Aorta (tissue), 5 donors: ENCODE data around the gene DLK1. TPM values are rescaled to one million over a fixed set of nuclear protein-coding genes. Genes with fewer than 3 reads are reported as not detected.

Experiments used
- ATAC-seq: fragments of 200-7000 bp; cut with Tn5 transposase; one replicate; pipeline ENCODE4 v1.9.1; 2022; ENCODE audit warnings: moderate library complexity; ENCODE audit not compliant: low FRiP score
- DNase-seq, 2 donors: peaks; one replicate each; pipeline ENCODE4 v3.0.0-alpha.2; 2020
- H3K27ac ChIP-seq, 2 donors: one replicate each; pipeline ENCODE4 v1.5.1; 2013; ENCODE audit warnings: low read length in 2 of 2, mild to moderate bottlenecking in 2 of 2, moderate library complexity in 2 of 2, control low read depth in 1 of 2, inconsistent platforms in 1 of 2, low read depth in 1 of 2
- H3K27me3 ChIP-seq, 2 donors: one replicate each; pipeline ENCODE4 v1.6.1; 2013; ENCODE audit warnings: control low read depth in 1 of 2, low read length in 1 of 2, mild to moderate bottlenecking in 1 of 2, moderate library complexity in 1 of 2; ENCODE audit not compliant: insufficient read depth in 2 of 2, control insufficient read depth in 1 of 2
- H3K36me3 ChIP-seq, 2 donors: one replicate each; pipeline ENCODE4 v1.6.1; 2013; ENCODE audit warnings: control low read depth in 1 of 2, low read length in 1 of 2, mild to moderate bottlenecking in 1 of 2; ENCODE audit not compliant: insufficient read depth in 2 of 2, control insufficient read depth in 1 of 2
- H3K4me1 ChIP-seq, 2 donors: one replicate each; pipeline ENCODE4 v1.6.1; 2013; ENCODE audit warnings: low read length in 2 of 2, control low read depth in 1 of 2, mild to moderate bottlenecking in 1 of 2, moderate library complexity in 1 of 2; ENCODE audit not compliant: insufficient read depth in 2 of 2, control insufficient read depth in 1 of 2
- H3K4me3 ChIP-seq, 2 donors: one replicate each; pipeline ENCODE4 v1.5.1; 2013; ENCODE audit warnings: low read length in 2 of 2, control low read depth in 1 of 2, mild to moderate bottlenecking in 1 of 2
- H3K9me3 ChIP-seq: one replicate; pipeline ENCODE4 v1.6.1; 2013; ENCODE audit warnings: mild to moderate bottlenecking, low read length; ENCODE audit not compliant: control insufficient read depth
- WGBS, 2 donors: extraction: QIAGEN DNeasy Blood & Tissue Kit; methylation state at CpG; one replicate each; pipeline ENCODE4 v1.1.7; 2013; 5-methylcytosine and 5-hydroxymethylcytosine counted together
- intact Hi-C, 2 donors: fragments of 100-400 bp; cut with DNase I; formaldehyde crosslinking; loops; one replicate each; pipeline versions ENCODE4 v1.14.2 to v1.15.0; 2022
- polyA plus RNA-seq, 2 donors: library from polyadenylated mRNA; stranded (reverse); fragments of 200-250 nt; gene quantifications; one replicate each; pipeline ENCODE4 v1.2.3, GENCODE V29; 2013
- total RNA-seq, 2 donors: library from RNA; stranded (reverse); fragmentation: NEBNext Ultra II Directional; extraction: Animal tissue kit (Norgen Biotek cat#: 25700); gene quantifications; one replicate each; pipeline ENCODE4 v1.2.1, GENCODE V29; 2021
- donor health status: healthy with polysubstance abuse.
- donor health status: Bipolar disorder and iron deficiency.
- donor health status: DM: no; HTN: no; CAD: no.
- donor health status: DM: no; HTN: no; CAD: no.
- donor health status: DM: yes; HTN: yes; CAD: no.

DLK1 gene
- total and polyA plus RNA-seq, 4 donors: 0.13 TPM; not detected in 3

GRCh38 chr14:100784523-100785337 lies 58.0 kb downstream of the DLK1 start:
- Histone ChIP-seq H3K9me3 (no peaks in the 10 kb centered on the region), H3K4me3 (no peak overlapping the region), H3K36me3 (no peaks in the 10 kb centered on the region), H3K4me1 (no peaks in the 10 kb centered on the region), H3K27ac (no peak overlapping the region), H3K27me3 (no peaks in the 10 kb centered on the region)
- intact Hi-C loops: no loop called here
- DNase-seq (peak in 1 of 2 donors; percentile 53), ATAC-seq (no peak)
- WGBS, 2 donors: 86 to 89% methylated on average over 11 of the region's 11 CpGs

GRCh38 chr14:100785338-100785615 lies 58.6 kb downstream of the DLK1 start:
- no peak overlapping the region for H3K4me3 ChIP-seq
- no peaks in the 10 kb centered on the region for H3K27me3 ChIP-seq
- H3K9me3 ChIP-seq: no peaks in the 10 kb centered on the region
- peak; percentile 37 for ATAC-seq
- no peak overlapping the region for H3K27ac ChIP-seq
- DNase-seq: peak in 1 of 2 donors; percentile 26
- WGBS, 2 donors: 89 to 90% methylated on average over 4 of the region's 4 CpGs
- H3K36me3 ChIP-seq: no peaks in the 10 kb centered on the region
- H3K4me1 ChIP-seq: no peaks in the 10 kb centered on the region
- intact Hi-C loops: no loop called here

- intact Hi-C loops: no loop called here
- H3K27ac ChIP-seq: no peak overlapping the region
- no peak overlapping the region for H3K4me3 ChIP-seq
- H3K27me3 ChIP-seq: no peaks in the 10 kb centered on the region
- DNase-seq (peak in 1 of 2 donors; percentile 33), ATAC-seq (no peak)
- no peaks in the 10 kb centered on the region for H3K9me3 ChIP-seq
- no peaks in the 10 kb centered on the region for H3K4me1 ChIP-seq
- WGBS, 2 donors: 93 to 96% methylated on average over 7 of the region's 7 CpGs
- no peaks in the 10 kb centered on the region for H3K36me3 ChIP-seq
Observed at GRCh38 chr14:100785626-100786025, 58.9 kb downstream of the DLK1 start.

- no peaks in the 10 kb centered on the region for H3K4me1 ChIP-seq
- DNase-seq (peak in 1 of 2 donors; percentile 54), ATAC-seq (no peak)
- intact Hi-C loops: no loop called here
- no peaks in the 10 kb centered on the region for H3K36me3 ChIP-seq
- H3K9me3 ChIP-seq: no peaks in the 10 kb centered on the region
- H3K27ac ChIP-seq: no peak overlapping the region
- H3K4me3 ChIP-seq: no peak overlapping the region
- WGBS, 2 donors: 29 to 39% methylated on average over 11 of the region's 11 CpGs
- H3K27me3 ChIP-seq: no peaks in the 10 kb centered on the region
Observed at GRCh38 chr14:100786131-100786530, 59.4 kb downstream of the DLK1 start.

GRCh38 chr14:100786576-100787219 lies 60.0 kb downstream of the DLK1 start:
- 62 to 66% methylated on average over 11 of the region's 11 CpGs for WGBS, 2 donors

GRCh38 chr14:100787659-100788058 lies 61.0 kb downstream of the DLK1 start:
- ATAC-seq (no peak), DNase-seq (no peak)
- H3K9me3 ChIP-seq: no peaks in the 10 kb centered on the region
- no peaks in the 10 kb centered on the region for H3K36me3 ChIP-seq
- no peak overlapping the region for H3K4me3 ChIP-seq
- intact Hi-C loops: no loop called here
- H3K27ac ChIP-seq: no peak overlapping the region
- H3K27me3 ChIP-seq: peaks cover 0 to 2% of the 10 kb centered on the region in 2 donors
- WGBS, 2 donors: 89% methylated on average over 14 of the region's 14 CpGs
- H3K4me1 ChIP-seq: no peaks in the 10 kb centered on the region

More at GRCh38 chr14:100786576-100787219, 60.0 kb downstream of the DLK1 start:
- no peaks in the 10 kb centered on the region for H3K9me3 ChIP-seq
- no peaks in the 10 kb centered on the region for H3K27me3 ChIP-seq
- no peak overlapping the region for H3K27ac ChIP-seq
- peak in 1 of 2 donors; percentile 17 for DNase-seq
- intact Hi-C loops: no loop called here
- ATAC-seq: no peak
- H3K36me3 ChIP-seq: no peaks in the 10 kb centered on the region
- no peaks in the 10 kb centered on the region for H3K4me1 ChIP-seq
- no peak overlapping the region for H3K4me3 ChIP-seq

Other genes with a start within 250 kb of the DLK1 start
- gene BEGAIN, start 139.5 kb upstream of the DLK1 start, total RNA-seq: 1 to 10 TPM; 1.6 to 2.6 TPM
- gene BEGAIN, start 139.5 kb upstream of the DLK1 start, polyA plus RNA-seq: under 1 TPM; 0.28 to 0.38 TPM
- gene MEG3, start 99.2 kb downstream of the DLK1 start, total RNA-seq: 100 to 1,000 TPM in 1 of 2 donors, 10 to 100 TPM in 1; 51.2 to 246 TPM
- gene MEG3, start 99.2 kb downstream of the DLK1 start, polyA plus RNA-seq: 100 to 1,000 TPM in 1 of 2 donors, 10 to 100 TPM in 1; 21.4 to 454 TPM
- not detected for gene RTL1, start 176.8 kb downstream of the DLK1 start, total RNA-seq
- not detected for gene RTL1, start 176.8 kb downstream of the DLK1 start, polyA plus RNA-seq